Common myeloid progenitor, CD34-positive (primary cell): Measurements from ENCODE around the gene PDE4D.

ENCODE experiments used
- CTCF ChIA-PET: fragments of 350-600 bp; sonication (Branson Sonifier 250); formaldehyde crosslinking; loops from one replicate; lab custom pipeline; 2021; ENCODE audit warnings: antibody characterized with exemption; lab: Charles Lee
- POLR2A ChIA-PET: fragments of 350-600 bp; sonication (Branson Sonifier 250); formaldehyde crosslinking; loops from one replicate; lab custom pipeline; 2021; ENCODE audit warnings: antibody characterized with exemption; lab: Charles Lee
- DNase-seq, 3 donors: peaks; one replicate each; pipeline versions ENCODE4 v3.0.0 to v3.0.0-alpha.2; 2013
- H3K27ac ChIP-seq, 2 experiments: 1 replicate in 1 of 2; 2 replicates in 1 of 2; pipeline ENCODE4 v1.7.0; 2013; ENCODE audit warnings: inconsistent platforms in 2 of 2, low read length in 2 of 2, mild to moderate bottlenecking in 2 of 2, low read depth in 1 of 2, moderate library complexity in 1 of 2; ENCODE audit not compliant: severe bottlenecking in 2 of 2, insufficient read depth in 1 of 2, poor library complexity in 1 of 2
- H3K27me3 ChIP-seq, 5 experiments: replicated peaks in 2 of 5; 1 replicate in 3 of 5; 2 replicates in 2 of 5; pipeline versions ENCODE4 v1.6.1 to v1.7.0; 2013; ENCODE audit warnings: low read length in 4 of 5, mild to moderate bottlenecking in 2 of 5, moderate library complexity in 2 of 5, inconsistent platforms in 1 of 5; ENCODE audit not compliant: insufficient read depth in 5 of 5, control insufficient read depth in 4 of 5
- H3K36me3 ChIP-seq, 4 experiments: 1 replicate in 2 of 4; 2 replicates in 2 of 4; pipeline versions ENCODE4 v1.6.1 to v1.7.0; 2013; ENCODE audit warnings: low read length in 3 of 4, control low read depth in 1 of 4, mild to moderate bottlenecking in 1 of 4; ENCODE audit not compliant: control insufficient read depth in 4 of 4, insufficient read depth in 4 of 4
- H3K4me1 ChIP-seq, 4 experiments: 1 replicate in 3 of 4; 2 replicates in 1 of 4; pipeline versions ENCODE4 v1.6.1 to v1.7.1; 2013; ENCODE audit warnings: low read length in 3 of 4, mild to moderate bottlenecking in 3 of 4, control low read depth in 1 of 4, inconsistent platforms in 1 of 4, moderate library complexity in 1 of 4; ENCODE audit not compliant: control insufficient read depth in 4 of 4, insufficient read depth in 4 of 4; ENCODE audit errors: control extremely low read depth in 1 of 4
- H3K4me3 ChIP-seq, 7 experiments: 1 replicate in 4 of 7; 2 replicates in 3 of 7; pipeline versions ENCODE4 v1.5.1 to v1.7.0; 2013; ENCODE audit warnings: mild to moderate bottlenecking in 7 of 7, low read length in 6 of 7, moderate library complexity in 6 of 7, inconsistent platforms in 2 of 7, low read depth in 2 of 7, control low read depth in 1 of 7; ENCODE audit not compliant: insufficient read depth in 4 of 7, control insufficient read depth in 1 of 7; ENCODE audit errors: extremely low read depth in 1 of 7
- H3K9me3 ChIP-seq, 5 experiments: 1 replicate in 4 of 5; 2 replicates in 1 of 5; pipeline versions ENCODE4 v1.6.1 to v1.7.1; 2013; ENCODE audit warnings: low read length in 4 of 5, mild to moderate bottlenecking in 2 of 5, inconsistent platforms in 1 of 5, low read depth in 1 of 5, moderate library complexity in 1 of 5; ENCODE audit not compliant: control insufficient read depth in 4 of 5, insufficient read depth in 2 of 5; ENCODE audit errors: control extremely low read depth in 1 of 5
- WGBS: methylation state at CpG from one replicate; pipeline ENCODE4 v1.1.5; 2013; ENCODE audit not compliant: insufficient coverage; 5-methylcytosine and 5-hydroxymethylcytosine counted together

The PDE4D gene

DNA sequence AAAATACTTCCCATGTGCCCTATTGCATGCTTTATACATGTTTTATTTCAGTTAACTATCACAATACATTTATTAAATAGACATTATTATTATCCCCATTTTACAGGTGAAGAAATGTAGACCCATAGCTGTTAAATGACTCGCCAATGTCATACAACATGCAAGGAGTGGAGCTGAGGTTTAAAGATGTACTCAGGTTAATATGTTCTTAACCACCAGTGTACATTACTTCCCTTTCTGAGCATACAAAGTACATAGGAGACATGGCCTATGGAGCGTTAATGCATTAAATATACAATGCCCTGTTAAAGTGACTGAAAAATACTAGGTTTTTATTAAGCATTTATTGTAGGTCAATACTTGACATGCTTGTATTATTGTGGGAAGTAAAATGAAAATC is 407.0 kb downstream of the PDE4D start:
- ChIA-PET POLR2A (interaction anchor here (0.5 kb wide), 1 partner anchor 194 kb away, joined by 3 read pairs; no protein-coding TSS in a partner anchor), CTCF (interaction anchor here (1.9 kb wide), 1 partner anchor 10 kb away, joined by 5 read pairs; no protein-coding TSS in a partner anchor)
- Histone ChIP-seq H3K27me3 (no peaks in the 10 kb centered on the region), H3K27ac (no peak overlapping the region), H3K9me3 (no peaks in the 10 kb centered on the region), H3K36me3 (no peaks in the 10 kb centered on the region), H3K4me3 (no peak overlapping the region), H3K4me1 (peaks cover 0 to 3% (median 0%) of the 10 kb centered on the region in 4 experiments)
- DNase-seq = no peak
- no CpG with 5 or more reads among the region's 2 CpGs for WGBS

DNA sequence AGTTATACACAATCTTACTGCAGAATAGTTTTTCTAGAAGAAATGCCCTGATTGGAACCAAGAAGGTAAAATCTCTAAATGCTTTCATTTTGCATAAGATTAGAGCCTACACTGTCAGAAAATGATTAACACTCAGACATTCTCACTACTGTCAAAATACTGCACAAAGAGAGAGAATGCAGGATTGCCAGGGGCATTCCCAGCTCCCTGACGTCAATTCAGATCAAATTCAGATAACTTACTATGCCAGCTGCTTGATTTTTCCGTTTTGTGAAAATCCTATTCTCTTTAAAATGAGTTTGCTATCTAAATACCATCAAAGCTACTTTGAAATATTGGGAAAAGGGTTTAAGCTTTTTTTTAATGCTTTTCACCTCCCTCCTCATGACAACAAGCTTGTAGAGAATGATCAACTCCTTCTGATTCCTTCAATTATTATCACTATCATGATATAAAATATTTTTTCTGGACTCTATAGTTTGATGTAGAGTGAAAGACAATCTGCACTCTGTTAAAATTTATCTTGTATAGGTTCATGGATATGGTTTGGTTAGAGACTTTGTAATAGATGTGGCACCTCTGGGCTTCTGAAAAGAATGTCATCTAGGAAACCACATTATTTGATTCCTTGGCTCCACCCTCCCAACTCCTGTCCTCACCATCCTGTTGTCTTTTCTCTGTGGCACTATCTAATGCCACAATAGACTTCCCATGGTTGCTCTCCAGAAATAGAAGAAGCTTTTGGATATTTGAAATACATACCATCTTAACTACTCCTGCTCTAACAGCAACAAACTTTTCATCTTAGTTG is 407.7 kb downstream of the PDE4D start:
- no peak overlapping the region for H3K4me3 ChIP-seq
- H3K36me3 ChIP-seq = no peaks in the 10 kb centered on the region
- H3K4me1 ChIP-seq = peaks cover 0 to 3% (median 0%) of the 10 kb centered on the region in 4 experiments
- CTCF ChIA-PET = no interaction called here
- no peaks in the 10 kb centered on the region for H3K27me3 ChIP-seq
- no peak overlapping the region for H3K27ac ChIP-seq
- POLR2A ChIA-PET = interaction anchor here (0.5 kb wide), 1 partner anchor 194 kb away, joined by 3 read pairs; no protein-coding TSS in a partner anchor
- WGBS = 83% methylated on average over 1 of the region's 2 CpGs
- no peaks in the 10 kb centered on the region for H3K9me3 ChIP-seq
- no peak for DNase-seq

DNA sequence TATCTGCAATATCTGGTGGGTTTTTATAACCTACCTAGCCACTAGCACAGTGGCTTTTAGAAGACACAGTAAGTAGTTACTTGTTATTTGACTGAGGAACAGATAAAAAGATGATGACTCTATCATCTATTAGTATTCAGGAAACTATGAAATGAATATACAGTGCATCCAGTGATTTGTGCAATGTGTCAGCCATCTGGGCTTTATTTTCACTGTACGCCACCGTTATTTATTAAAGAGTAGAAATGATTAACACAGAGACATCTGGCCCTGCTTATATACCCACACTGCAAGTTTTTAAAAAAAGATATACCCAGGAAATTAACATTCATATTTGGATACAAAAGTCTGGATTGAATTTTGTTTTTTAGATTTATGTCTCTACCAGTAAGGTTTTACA is 408.4 kb downstream of the PDE4D start:
- DNase-seq = no peak
- POLR2A ChIA-PET = no interaction called here
- no peaks in the 10 kb centered on the region for H3K36me3 ChIP-seq
- no CpG with 5 or more reads among the region's 2 CpGs for WGBS
- H3K27me3 ChIP-seq = no peaks in the 10 kb centered on the region
- H3K4me1 ChIP-seq = peaks cover 0 to 3% (median 0%) of the 10 kb centered on the region in 4 experiments
- no peak overlapping the region for H3K27ac ChIP-seq
- H3K9me3 ChIP-seq = no peaks in the 10 kb centered on the region
- CTCF ChIA-PET = no interaction called here
- no peak overlapping the region for H3K4me3 ChIP-seq

DNA sequence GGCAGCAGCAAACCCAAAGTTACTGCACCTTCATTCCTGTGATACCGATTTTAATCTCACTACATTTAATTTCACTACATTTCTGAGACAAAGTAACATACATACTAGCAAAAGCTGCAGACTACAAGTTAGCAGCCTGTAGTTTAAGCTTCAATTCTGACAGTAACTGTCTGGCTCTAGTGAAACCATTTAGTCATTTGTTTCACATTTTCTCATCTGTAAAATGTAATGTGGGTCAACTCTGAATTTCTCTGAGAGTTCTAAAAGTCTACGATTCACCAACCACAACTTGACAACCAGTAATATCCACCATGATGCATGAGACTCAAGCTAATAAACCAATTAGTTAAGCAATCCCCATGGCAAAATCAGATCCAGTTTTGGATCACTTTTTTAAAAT is 408.9 kb downstream of the PDE4D start:
- no peaks in the 10 kb centered on the region for H3K9me3 ChIP-seq
- no peak for DNase-seq
- H3K27ac ChIP-seq = no peak overlapping the region
- no peaks in the 10 kb centered on the region for H3K36me3 ChIP-seq
- CTCF ChIA-PET = no interaction called here
- POLR2A ChIA-PET = no interaction called here
- WGBS = 100% methylated on average over 2 of the region's 2 CpGs
- H3K4me1 ChIP-seq = peaks cover 0 to 3% (median 0%) of the 10 kb centered on the region in 4 experiments
- no peaks in the 10 kb centered on the region for H3K27me3 ChIP-seq
- no peak overlapping the region for H3K4me3 ChIP-seq

DNA sequence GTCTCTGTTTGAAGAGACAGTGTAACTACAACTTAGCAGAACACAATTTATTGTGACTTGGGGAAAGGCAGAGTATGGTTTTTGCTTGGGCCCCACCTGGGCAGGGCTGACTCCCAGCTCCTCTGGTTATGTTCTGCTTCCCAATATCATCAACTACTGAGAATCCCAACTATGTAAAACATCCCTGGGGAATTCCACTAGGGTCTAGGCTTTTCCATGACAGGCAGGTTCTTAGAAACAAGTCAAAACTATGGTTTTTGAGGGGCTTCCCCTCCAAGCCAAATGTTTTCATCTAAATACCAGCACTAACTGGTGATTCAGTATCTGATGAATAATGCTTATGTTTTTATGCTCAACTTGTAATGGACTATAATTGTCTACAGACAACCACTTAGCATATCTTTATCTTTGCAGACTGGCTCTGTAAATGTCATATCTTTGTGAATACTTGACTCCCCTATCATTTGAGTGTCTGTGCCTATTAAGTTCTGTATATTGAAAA is 409.5 kb downstream of the PDE4D start:
- CTCF ChIA-PET = no interaction called here
- no peak for DNase-seq
- peaks cover 0 to 3% (median 0%) of the 10 kb centered on the region in 4 experiments for H3K4me1 ChIP-seq

DNA sequence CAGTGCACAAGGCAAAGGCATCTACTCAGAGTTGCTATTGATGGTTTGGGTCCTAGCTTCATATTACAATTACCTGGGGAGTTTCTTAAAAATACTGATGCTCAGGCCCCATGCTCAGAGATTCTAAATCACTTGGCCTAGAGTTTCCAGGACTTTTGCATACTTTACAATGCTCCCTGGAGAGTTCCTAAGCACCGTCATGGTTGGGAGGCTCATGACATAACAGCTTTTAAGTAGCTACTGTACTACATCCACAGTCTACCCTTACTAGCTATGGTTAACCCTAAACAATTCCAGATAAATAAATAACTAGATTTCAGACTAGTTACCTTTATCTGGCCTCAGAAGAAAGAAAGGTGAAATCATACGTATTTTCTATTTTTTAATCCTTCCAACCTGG is 414.4 kb downstream of the PDE4D start:
- Histone ChIP-seq H3K4me1 (peaks cover 0 to 2% (median 0%) of the 10 kb centered on the region in 4 experiments), H3K36me3 (no peaks in the 10 kb centered on the region), H3K27ac (no peak overlapping the region), H3K9me3 (no peaks in the 10 kb centered on the region), H3K4me3 (no peak overlapping the region), H3K27me3 (no peaks in the 10 kb centered on the region)
- 91% methylated on average over 1 of the region's 2 CpGs for WGBS
- CTCF ChIA-PET = interaction anchor here (0.7 to 1.6 kb wide), 3 partner anchors 9 to 326 kb away, joined by 3 to 5 read pairs (median 3); no protein-coding TSS in a partner anchor
- POLR2A ChIA-PET = no interaction called here
- DNase-seq = no peak

More for the DNA sequence above, 409.5 kb downstream of the PDE4D start:
- POLR2A ChIA-PET = no interaction called here
- Histone ChIP-seq H3K36me3 (no peaks in the 10 kb centered on the region), H3K27ac (no peak overlapping the region), H3K27me3 (no peaks in the 10 kb centered on the region), H3K9me3 (no peaks in the 10 kb centered on the region), H3K4me3 (no peak overlapping the region)

DNA sequence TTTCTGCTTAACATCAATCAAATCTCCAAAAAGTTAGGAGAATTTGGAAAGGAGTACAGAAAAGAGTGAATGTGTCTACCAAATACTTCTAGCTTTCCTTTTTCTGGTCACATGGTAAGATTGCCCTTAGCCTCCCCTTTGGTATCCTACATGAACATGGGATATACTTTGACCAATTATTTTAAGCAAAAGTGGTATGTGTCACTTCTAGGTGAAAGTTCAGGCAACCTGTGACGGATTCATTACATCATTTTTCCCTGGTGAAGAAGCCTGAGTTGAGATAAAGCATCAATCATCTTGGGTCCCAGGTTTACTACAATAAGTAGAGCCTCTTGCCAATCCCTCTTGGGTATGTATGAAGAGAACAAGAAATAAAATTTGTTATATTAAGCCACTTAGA is 419.2 kb downstream of the PDE4D start:
- 80% methylated on average over 1 of the region's 1 CpG for WGBS
- Histone ChIP-seq H3K4me3 (no peak overlapping the region), H3K9me3 (no peaks in the 10 kb centered on the region), H3K27me3 (no peaks in the 10 kb centered on the region), H3K36me3 (no peaks in the 10 kb centered on the region), H3K4me1 (peaks cover 0 to 2% (median 0%) of the 10 kb centered on the region in 4 experiments), H3K27ac (no peak overlapping the region)
- ChIA-PET POLR2A (no interaction called here), CTCF (no interaction called here)
- DNase-seq = no peak
